ENCODE data around the gene IGFALS.
"Not testable (repeated sequence)": the region's sequence is repeated elsewhere in the genome, so short reads cannot be mapped to it uniquely, and the experiment has no call there.

Gene IGFALS

GRCh38 chr16:1818204-1818872, 24.8 kb upstream of the IGFALS start:
- DNase-seq (ENCODE audit: low read depth in 2 of 2): no peak

GRCh38 chr16:1817716-1818115, 24.2 kb upstream of the IGFALS start:
- no peak for DNase-seq (ENCODE audit: low read depth in 2 of 2)

- no peak for DNase-seq (ENCODE audit: low read depth in 2 of 2)
Observed at GRCh38 chr16:1817276-1817589, 23.7 kb upstream of the IGFALS start.

GRCh38 chr16:1816396-1817275, 23.1 kb upstream of the IGFALS start:
- no peak for DNase-seq (ENCODE audit: low read depth in 2 of 2)

GRCh38 chr16:1815461-1815860, 22.0 kb upstream of the IGFALS start:
- no peak for DNase-seq (ENCODE audit: low read depth in 2 of 2)

- no peak for DNase-seq (ENCODE audit: low read depth in 2 of 2)
Observed at GRCh38 chr16:1812732-1813163, 19.2 kb upstream of the IGFALS start.

- DNase-seq (ENCODE audit: low read depth in 2 of 2): no peak
Observed at GRCh38 chr16:1810536-1810935, 17.0 kb upstream of the IGFALS start.

- DNase-seq (ENCODE audit: low read depth in 2 of 2): no peak
Observed at GRCh38 chr16:1810106-1810505, 16.6 kb upstream of the IGFALS start.

GRCh38 chr16:1809281-1809801, 15.8 kb upstream of the IGFALS start:
- DNase-seq (ENCODE audit: low read depth in 2 of 2): no peak

- no peak for DNase-seq (ENCODE audit: low read depth in 2 of 2)
Observed at GRCh38 chr16:1808691-1809090, 15.2 kb upstream of the IGFALS start.

- no peak for DNase-seq (ENCODE audit: low read depth in 2 of 2)
Observed at GRCh38 chr16:1807626-1808025, 14.1 kb upstream of the IGFALS start.

- DNase-seq (ENCODE audit: low read depth in 2 of 2): no peak
Observed at GRCh38 chr16:1800701-1801100, 7.2 kb upstream of the IGFALS start.

GRCh38 chr16:1799263-1799662, 5.8 kb upstream of the IGFALS start:
- DNase-seq (ENCODE audit: low read depth in 2 of 2): not testable (repeated sequence)

- no peak for DNase-seq (ENCODE audit: low read depth in 2 of 2)
Observed at GRCh38 chr16:1794908-1795666, 1.6 kb upstream of the IGFALS start.

GRCh38 chr16:1794221-1794871, 841 bp upstream of the IGFALS start:
- no peak for DNase-seq (ENCODE audit: low read depth in 2 of 2)

GRCh38 chr16:1792836-1793577, 498 bp downstream of the IGFALS start:
- no peak for DNase-seq (ENCODE audit: low read depth in 2 of 2)

GRCh38 chr16:1791943-1792812, 1.3 kb downstream of the IGFALS start:
- DNase-seq (ENCODE audit: low read depth in 2 of 2): no peak

GRCh38 chr16:1791256-1791942, 2.1 kb downstream of the IGFALS start:
- no peak for DNase-seq (ENCODE audit: low read depth in 2 of 2)

GRCh38 chr16:1790611-1791255, 2.8 kb downstream of the IGFALS start:
- DNase-seq (ENCODE audit: low read depth in 2 of 2): no peak
